A673 (cell line): ENCODE measurements around the gene TTC34. TPM values are rescaled to one million over a fixed set of nuclear protein-coding genes. Genes with fewer than 3 reads are reported as not detected.

Source experiments
- BruUV-seq: library from RNA; stranded (reverse); fragments of 400-500 nt; replicated peaks from 2 replicates; lab custom pipeline; 2021; lab: Mats Ljungman, UMichigan
- CTCF ChIA-PET: fragments of 300-600 bp; sonication (Branson Sonifier 250); formaldehyde crosslinking; loops from one replicate; lab custom pipeline; 2022; ENCODE audit warnings: antibody characterized with exemption; lab: Charles Lee
- POLR2A ChIA-PET: fragments of 300-600 bp; sonication (Branson Sonifier 250); formaldehyde crosslinking; loops from one replicate; lab custom pipeline; 2022; ENCODE audit warnings: antibody characterized with exemption; ENCODE audit not compliant: low non-redundant PET; lab: Charles Lee
- DNase-seq: peaks from one replicate; pipeline ENCODE4 v3.0.0-alpha.2; 2015; ENCODE audit warnings: low spot score
- H3K27ac ChIP-seq: fragments of 200-600 bp; sonication (generic); 2 replicates; pipeline ENCODE4 v1.5.1; 2016; ENCODE audit warnings: mixed run types, low read depth, mild to moderate bottlenecking, mixed read lengths, antibody characterized with exemption, low read length; ENCODE audit not compliant: poor library complexity, severe bottlenecking
- H3K27me3 ChIP-seq: fragments of 200-600 bp; sonication (generic); replicated peaks from 2 replicates; pipeline ENCODE4 v1.6.1; 2017; ENCODE audit warnings: mixed run types, low read depth, mild to moderate bottlenecking, mixed read lengths, antibody characterized with exemption, low read length; ENCODE audit not compliant: insufficient read depth, poor library complexity
- H3K36me3 ChIP-seq: fragments of 200-600 bp; sonication (generic); 2 replicates; pipeline ENCODE4 v1.6.1; 2016; ENCODE audit warnings: mixed run types, mild to moderate bottlenecking, mixed read lengths, antibody characterized with exemption, low read length; ENCODE audit not compliant: insufficient read depth, poor library complexity, severe bottlenecking
- H3K4me1 ChIP-seq: fragments of 200-600 bp; sonication (generic); 2 replicates; pipeline ENCODE4 v1.6.1; 2017; ENCODE audit warnings: mixed run types, mild to moderate bottlenecking, mixed read lengths, antibody characterized with exemption, low read length; ENCODE audit not compliant: insufficient read depth, poor library complexity, severe bottlenecking
- H3K4me3 ChIP-seq: fragments of 200-600 bp; sonication (generic); 2 replicates; pipeline ENCODE4 v1.5.1; 2016; ENCODE audit warnings: low read depth, mixed run types, mild to moderate bottlenecking, mixed read lengths, low read length; ENCODE audit not compliant: poor library complexity, severe bottlenecking
- H3K9me3 ChIP-seq: fragments of 200-600 bp; sonication (generic); 2 replicates; pipeline ENCODE4 v1.6.1; 2016; ENCODE audit warnings: mixed run types, low read depth, mild to moderate bottlenecking, mixed read lengths, antibody characterized with exemption, low read length; ENCODE audit not compliant: poor library complexity, severe bottlenecking
- CTCF ChIP-seq: fragments of 300-800, 200-600 bp; sonication (generic); conservative IDR thresholded peaks from 2 replicates; pipeline ENCODE4 v1.5.1; 2017; ENCODE audit warnings: low read depth, mild to moderate bottlenecking, antibody characterized with exemption, low read length, moderate library complexity, mixed read lengths
- EZH2 ChIP-seq: fragments of 200-600 bp; sonication (generic); IDR thresholded peaks from 2 replicates; pipeline ENCODE4 v1.6.1; 2017; ENCODE audit warnings: borderline replicate concordance, low read depth, mild to moderate bottlenecking, mixed read lengths, antibody characterized with exemption, low read length; ENCODE audit not compliant: poor library complexity, severe bottlenecking
- intact Hi-C: fragments of 100-400 bp; cut with micrococcal nuclease; formaldehyde crosslinking; loops from one replicate; pipeline ENCODE4 v1.10.0; 2022; ENCODE audit not compliant: unreplicated experiment
- total RNA-seq: library from RNA; stranded (reverse); gene quantifications from 2 replicates; pipeline ENCODE4 v1.2.3, GENCODE V29; 2021

TTC34 gene
- total RNA-seq, 1 experiment from 2014 or later = 0.84 TPM

- intact Hi-C loops = no loop called here
- Histone ChIP-seq H3K27ac (no peak overlapping the region), H3K27me3 (no peaks in the 10 kb centered on the region), H3K4me1 (no peaks in the 10 kb centered on the region), H3K36me3 (no peaks in the 10 kb centered on the region), H3K4me3 (no peak overlapping the region), H3K9me3 (peaks cover 15% of the 10 kb centered on the region)
- CTCF ChIA-PET = no interaction called here
- TF ChIP-seq CTCF = no peak
- TF ChIP-seq EZH2 = no peak
- BruUV-seq = no TSS peak
- no peak for DNase-seq
- POLR2A ChIA-PET = no interaction called here
Measured at GRCh38 chr1:2796890-2797740, 4.4 kb downstream of the TTC34 start.

GRCh38 chr1:2795926-2796325 lies 5.6 kb downstream of the TTC34 start:
- H3K4me1 ChIP-seq = no peaks in the 10 kb centered on the region
- no peak for DNase-seq
- H3K9me3 ChIP-seq = peaks cover 15% of the 10 kb centered on the region
- no peak overlapping the region for H3K27ac ChIP-seq
- no peak for TF ChIP-seq CTCF
- no peak overlapping the region for H3K4me3 ChIP-seq
- intact Hi-C loops = no loop called here
- H3K27me3 ChIP-seq = no peaks in the 10 kb centered on the region
- ChIA-PET POLR2A (no interaction called here), CTCF (no interaction called here)
- no peaks in the 10 kb centered on the region for H3K36me3 ChIP-seq
- no TSS peak for BruUV-seq

- H3K36me3 ChIP-seq = no peaks in the 10 kb centered on the region
- peaks cover 15% of the 10 kb centered on the region for H3K9me3 ChIP-seq
- H3K27ac ChIP-seq = no peak overlapping the region
- intact Hi-C loops = no loop called here
- H3K4me1 ChIP-seq = no peaks in the 10 kb centered on the region
- no peak for TF ChIP-seq CTCF
- no peak for TF ChIP-seq EZH2
- no TSS peak for BruUV-seq
- ChIA-PET POLR2A (no interaction called here), CTCF (no interaction called here)
- no peak for DNase-seq
- no peak overlapping the region for H3K4me3 ChIP-seq
- no peaks in the 10 kb centered on the region for H3K27me3 ChIP-seq
Measured at GRCh38 chr1:2791027-2791760, 10.3 kb downstream of the TTC34 start.
